GM19468 (cell line): ENCODE measurements around the gene CYP27C1.
"Not testable (repeated sequence)": the region's sequence is repeated elsewhere in the genome, so short reads cannot be mapped to it uniquely, and the experiment has no call there.

ENCODE experiments used
- ATAC-seq: cut with Tn5 transposase; IDR thresholded peaks from one replicate; pipeline ENCODE4 v1.9.1; 2021; ENCODE audit warnings: mild to moderate bottlenecking, moderate library complexity, moderate number of reproducible peaks; ENCODE audit not compliant: unreplicated experiment; ENCODE audit errors: extremely low read depth

Gene CYP27C1

GRCh38 chr2:127225186-127225960, 5.3 kb upstream of the CYP27C1 start:
- no peak for ATAC-seq

- not testable (repeated sequence) for ATAC-seq
Observed at GRCh38 chr2:127224135-127224534, 4.0 kb upstream of the CYP27C1 start.

- ATAC-seq = no peak
Observed at GRCh38 chr2:127220768-127221527, 849 bp upstream of the CYP27C1 start.

- ATAC-seq = no peak
Observed at GRCh38 chr2:127219171-127220070, 678 bp downstream of the CYP27C1 start.

DNA sequence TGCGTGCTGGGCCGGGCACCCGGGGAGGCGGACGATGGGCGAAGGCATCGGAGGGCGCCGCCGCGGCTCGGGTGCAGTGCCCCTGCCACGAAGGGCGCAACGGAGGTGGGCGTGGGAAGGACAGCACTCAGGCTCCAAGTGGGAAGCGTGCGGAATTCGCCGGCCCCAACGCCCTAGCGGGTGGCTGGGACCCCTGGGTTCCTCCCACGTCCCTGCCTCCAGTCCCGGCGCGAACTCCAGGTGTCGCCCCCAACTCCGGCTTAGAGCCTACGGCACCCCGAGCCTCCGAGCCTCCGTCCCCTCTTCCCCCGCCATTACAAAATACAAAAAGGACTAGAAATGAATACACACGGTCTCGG, 1.3 kb downstream of the CYP27C1 start:
- no peak for ATAC-seq

DNA sequence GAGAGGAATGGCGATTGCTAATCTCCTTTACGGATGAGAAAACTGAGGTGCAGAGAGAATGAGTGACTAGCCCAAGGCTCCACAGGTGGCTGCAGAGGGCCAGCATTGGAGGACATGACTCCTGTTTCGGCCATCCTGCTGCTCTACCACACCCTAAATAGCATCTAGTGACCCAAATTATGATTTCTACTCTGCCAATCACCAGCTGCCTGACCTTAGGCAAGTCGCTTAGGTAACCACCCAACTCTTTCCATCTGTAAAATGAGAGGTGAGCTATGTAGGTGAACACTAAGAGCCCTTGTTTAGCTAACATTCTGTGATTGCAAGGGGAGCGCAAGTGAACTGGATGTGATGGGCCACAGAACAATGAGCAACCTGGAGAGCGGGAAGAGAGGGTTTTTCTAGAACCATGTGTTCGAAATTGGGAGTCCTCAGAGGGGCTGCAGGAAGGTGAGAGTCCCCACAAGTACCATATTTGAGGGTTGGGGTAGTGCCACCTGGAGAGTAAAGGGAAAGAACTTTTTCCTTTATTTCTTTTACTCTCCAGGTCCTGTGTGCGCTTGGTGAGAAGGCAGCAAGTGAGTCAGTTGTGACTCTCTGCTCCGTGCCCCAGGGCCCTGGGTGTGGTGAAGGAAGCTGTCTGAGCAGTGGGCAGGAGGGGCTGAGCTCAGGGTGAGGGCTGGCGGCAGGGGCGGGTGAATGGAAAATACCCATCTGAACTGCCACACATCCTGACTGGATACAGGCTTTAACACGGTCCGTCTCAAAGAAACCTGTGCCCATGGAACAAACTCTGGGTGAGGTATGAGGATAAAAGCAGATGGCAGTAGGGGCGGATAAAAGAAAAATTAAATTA, 2.4 kb downstream of the CYP27C1 start:
- no peak for ATAC-seq

DNA sequence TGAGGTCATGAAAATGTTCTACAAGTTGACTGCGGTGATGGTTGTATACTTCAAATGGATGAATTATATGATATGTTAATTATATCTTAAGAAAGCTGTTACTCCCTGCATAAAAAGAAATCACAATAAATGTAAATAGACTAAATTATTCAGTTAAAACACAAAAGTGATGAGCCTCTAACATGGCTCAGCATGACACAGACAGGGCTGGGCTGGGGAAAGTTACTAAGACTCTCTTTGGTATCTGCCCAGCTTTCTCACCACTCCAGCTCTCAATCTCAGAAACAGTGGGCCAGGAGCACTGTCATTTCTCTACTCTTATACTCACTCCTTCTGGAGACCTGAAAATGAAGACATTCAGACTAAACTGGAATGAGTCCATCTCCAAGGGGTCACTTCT, 3.5 kb downstream of the CYP27C1 start:
- ATAC-seq = no peak

DNA sequence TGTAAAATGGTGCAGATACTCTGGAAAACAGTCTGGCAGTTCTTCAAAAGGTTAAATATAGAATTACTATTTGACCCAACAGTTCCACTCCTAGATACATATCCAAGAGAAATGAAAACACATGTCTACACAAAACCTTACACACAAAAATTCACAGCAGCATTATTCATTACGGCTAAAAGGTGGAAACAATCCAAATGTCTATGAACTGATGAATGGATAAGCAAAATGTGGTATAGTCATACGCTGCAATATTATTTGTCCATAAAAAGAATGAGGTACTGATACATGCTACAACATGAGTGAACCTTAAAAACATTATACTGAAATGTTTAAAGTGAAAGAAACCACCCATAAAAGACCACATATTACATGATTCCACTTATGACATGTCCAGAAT, 4.0 kb downstream of the CYP27C1 start:
- ATAC-seq = no peak

DNA sequence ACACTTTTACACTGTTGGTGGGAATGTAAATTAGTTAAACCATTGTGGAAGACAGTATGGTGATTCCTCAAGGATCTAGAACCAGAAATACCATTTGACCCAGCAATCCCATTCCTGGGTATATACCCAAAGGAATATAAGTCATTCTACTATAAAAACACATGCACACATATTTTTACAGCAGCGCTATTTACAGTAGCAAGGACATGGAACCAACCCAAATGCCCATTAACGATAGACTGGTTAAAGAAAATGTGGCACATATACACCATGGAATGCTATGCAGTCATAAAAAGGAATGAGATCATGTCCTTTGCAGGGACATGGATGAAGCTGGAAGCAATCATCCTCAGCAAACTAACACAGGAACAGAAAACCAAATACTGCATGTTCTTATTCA, 5.9 kb downstream of the CYP27C1 start:
- ATAC-seq = not testable (repeated sequence)

DNA sequence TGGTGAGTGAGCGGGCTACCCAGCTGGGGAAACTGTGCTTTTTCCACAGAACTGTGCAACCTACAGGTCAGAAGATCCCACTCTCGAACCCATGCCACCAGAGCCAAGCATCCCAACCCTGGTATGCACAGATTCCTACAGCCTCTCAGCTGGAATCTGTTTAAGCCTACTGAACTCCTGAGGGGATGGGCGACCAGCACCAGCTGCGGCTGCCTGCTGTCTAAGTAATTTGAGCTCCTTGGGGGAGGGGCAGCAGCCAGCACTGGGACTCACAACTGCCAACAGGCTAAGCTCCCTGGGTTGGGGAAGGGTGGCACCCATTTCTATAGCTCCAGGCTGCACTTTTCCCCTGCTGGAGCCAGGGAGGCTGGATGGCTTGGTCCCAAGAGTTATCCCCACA, 11.8 kb downstream of the CYP27C1 start:
- ATAC-seq = no peak

GRCh38 chr2:127205218-127206125, 14.6 kb downstream of the CYP27C1 start:
- ATAC-seq = no peak

DNA sequence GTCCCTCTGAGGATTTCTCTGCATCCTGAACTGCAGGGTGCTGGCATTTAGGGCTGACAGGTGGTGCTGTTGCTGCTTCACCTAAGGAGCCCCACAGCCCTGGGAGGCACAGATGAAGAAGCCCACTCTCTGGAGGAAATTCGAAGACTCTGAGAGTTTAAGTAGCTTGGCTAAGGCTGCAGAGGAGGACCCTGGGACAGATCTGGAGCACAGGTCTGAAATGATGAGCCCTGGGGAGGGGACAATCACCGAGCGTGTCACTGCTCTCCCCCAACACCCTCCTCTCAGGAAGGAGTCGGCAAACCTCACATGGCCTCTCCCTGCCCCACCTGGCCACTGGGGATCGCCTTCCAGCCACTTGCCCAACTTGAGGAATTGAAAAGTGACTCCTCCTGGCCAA, 18.6 kb downstream of the CYP27C1 start:
- no peak for ATAC-seq

DNA sequence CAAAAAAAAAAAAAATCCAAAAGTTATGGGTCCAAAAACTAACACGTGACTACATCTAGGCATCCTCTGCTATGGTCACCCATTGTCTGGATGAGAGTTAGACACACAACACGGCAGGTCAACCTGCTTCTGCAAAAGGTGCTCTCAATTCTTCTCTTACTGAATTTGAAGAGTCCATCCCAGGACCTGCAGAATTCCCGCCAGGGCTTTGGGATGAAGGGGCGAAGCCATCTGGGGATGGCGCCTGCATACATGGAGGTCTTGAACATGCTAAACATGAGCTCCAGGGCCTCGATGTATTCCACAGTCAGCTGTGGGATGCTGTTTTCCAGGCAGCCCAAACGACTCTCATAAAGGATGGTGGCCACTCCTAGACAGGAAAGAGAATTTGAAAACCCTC, 19.1 kb downstream of the CYP27C1 start:
- ATAC-seq = no peak

- ATAC-seq = no peak
Observed at GRCh38 chr2:127199223-127199622, 20.9 kb downstream of the CYP27C1 start.

DNA sequence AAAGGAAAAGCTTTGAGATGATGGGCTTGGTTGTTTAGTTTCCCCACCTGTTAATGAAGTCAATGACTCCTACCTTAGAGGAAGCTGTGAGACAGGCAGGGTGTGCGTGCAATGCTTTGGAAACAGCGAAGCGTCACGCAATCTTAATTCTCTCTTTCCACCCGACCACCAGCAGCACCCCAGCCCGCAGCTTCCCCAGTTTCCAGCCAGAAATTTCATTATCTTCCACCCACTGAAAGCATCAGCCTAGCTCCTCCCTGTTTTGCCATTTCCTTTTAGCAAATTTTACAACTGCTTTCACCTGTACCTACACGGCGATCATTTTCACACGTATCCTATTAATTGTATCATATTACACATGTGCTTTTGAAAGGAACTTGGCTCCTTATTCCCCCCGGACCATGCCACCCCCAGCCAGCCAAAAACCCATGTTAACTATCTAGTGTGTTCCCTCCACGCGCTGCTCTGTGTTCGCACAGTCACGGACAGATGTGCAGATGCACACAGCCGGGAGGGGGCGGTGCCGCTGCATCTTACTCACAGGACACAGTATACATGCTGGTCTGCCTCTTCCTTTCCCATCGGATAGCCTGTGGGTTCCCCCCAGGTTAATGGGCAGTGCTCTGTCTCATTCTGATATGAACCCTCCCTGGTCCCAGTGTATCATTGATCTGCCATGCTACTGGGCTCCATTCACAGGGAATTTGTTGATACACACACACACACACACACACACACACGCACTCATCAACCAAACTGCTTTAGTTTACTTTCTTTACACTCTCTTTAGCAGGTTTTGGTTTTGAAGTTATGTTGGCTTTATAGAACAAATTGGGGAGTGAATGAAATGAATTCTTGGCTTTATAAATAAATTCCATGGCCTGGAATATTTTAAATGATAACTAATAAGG, 22.4 kb downstream of the CYP27C1 start:
- peak; percentile 54 for ATAC-seq

- ATAC-seq = no peak
Observed at GRCh38 chr2:127196998-127197397, 23.1 kb downstream of the CYP27C1 start.

DNA sequence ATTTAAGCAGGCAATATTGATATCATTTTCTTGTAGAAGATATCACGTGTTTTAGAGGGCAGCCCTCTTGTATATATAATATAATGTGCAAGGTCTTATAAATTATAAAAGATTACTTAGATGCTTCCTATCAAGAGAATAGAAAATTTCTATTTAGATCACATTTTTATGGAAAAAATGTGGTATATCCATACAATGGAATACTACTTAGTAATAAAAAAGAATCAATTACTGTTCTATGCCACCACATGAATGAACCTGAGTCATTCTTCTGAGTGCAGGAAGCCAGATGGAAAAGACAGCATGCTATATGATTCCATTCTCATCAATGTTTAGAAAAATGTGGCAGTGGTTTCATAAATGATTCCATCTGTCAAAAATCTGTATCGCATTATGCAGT, 23.6 kb downstream of the CYP27C1 start:
- ATAC-seq = no peak
